Measurements from ENCODE around the gene ATE1.

ATE1 gene

GRCh38 chr10:121891103-121891502 lies 36.7 kb downstream of the ATE1 start:
- DNase-seq (ENCODE audit: low read depth, low spot score), result no peak
- in situ Hi-C loops (cut with HindIII; ENCODE audit: low sequenced_read_pairs), result no loop called here
- no peak for TF ChIP-seq CTCF (IDR thresholded peaks at IDR 0.05; ENCODE audit: low read depth, low read length)
- no peak overlapping the region for H3K4me3 ChIP-seq (ENCODE audit: low read depth, low read length)

GRCh38 chr10:121889212-121889611 lies 38.6 kb downstream of the ATE1 start:
- no peak for DNase-seq (ENCODE audit: low read depth, low spot score)
- no peak overlapping the region for H3K4me3 ChIP-seq (ENCODE audit: low read depth, low read length)
- TF ChIP-seq CTCF (IDR thresholded peaks at IDR 0.05; ENCODE audit: low read depth, low read length), result no peak
- in situ Hi-C loops (cut with HindIII; ENCODE audit: low sequenced_read_pairs), result no loop called here

GRCh38 chr10:121886997-121887622 lies 40.7 kb downstream of the ATE1 start:
- peak; percentile 96 for TF ChIP-seq CTCF (IDR thresholded peaks at IDR 0.05; ENCODE audit: low read depth, low read length)
- in situ Hi-C loops (cut with HindIII; ENCODE audit: low sequenced_read_pairs), result no loop called here
- DNase-seq (ENCODE audit: low read depth, low spot score), result peak; percentile 73

GRCh38 chr10:121886181-121886580 lies 41.6 kb downstream of the ATE1 start:
- in situ Hi-C loops (cut with HindIII; ENCODE audit: low sequenced_read_pairs), result no loop called here
- no peak for DNase-seq (ENCODE audit: low read depth, low spot score)
- no peak for TF ChIP-seq CTCF (IDR thresholded peaks at IDR 0.05; ENCODE audit: low read depth, low read length)
- no peak overlapping the region for H3K4me3 ChIP-seq (ENCODE audit: low read depth, low read length)

More at GRCh38 chr10:121886997-121887622, 40.7 kb downstream of the ATE1 start:
- H3K4me3 ChIP-seq (ENCODE audit: low read depth, low read length), result no peak overlapping the region

GRCh38 chr10:121880895-121881294 lies 46.9 kb downstream of the ATE1 start:
- DNase-seq (ENCODE audit: low read depth, low spot score), result no peak

GRCh38 chr10:121879476-121879875 lies 48.4 kb downstream of the ATE1 start:
- in situ Hi-C loops (cut with HindIII; ENCODE audit: low sequenced_read_pairs), result no loop called here
- no peak overlapping the region for H3K4me3 ChIP-seq (ENCODE audit: low read depth, low read length)
- no peak for DNase-seq (ENCODE audit: low read depth, low spot score)
- TF ChIP-seq CTCF (IDR thresholded peaks at IDR 0.05; ENCODE audit: low read depth, low read length), result no peak

More at GRCh38 chr10:121880895-121881294, 46.9 kb downstream of the ATE1 start:
- TF ChIP-seq CTCF (IDR thresholded peaks at IDR 0.05; ENCODE audit: low read depth, low read length), result no peak
- H3K4me3 ChIP-seq (ENCODE audit: low read depth, low read length), result no peak overlapping the region
- in situ Hi-C loops (cut with HindIII; ENCODE audit: low sequenced_read_pairs), result no loop called here

All from astrocyte of the spinal cord (primary cell).